Stomach (tissue), 9 donors: Measurements from ENCODE around the gene RNF114. TPM values are rescaled to one million over a fixed set of nuclear protein-coding genes. Genes with fewer than 3 reads are reported as not detected.

Experiments
- DNase-seq, 2 donors: peaks; one replicate each; pipeline versions ENCODE4 v3.0.0 to v3.0.0-alpha.2; 2013 to 2019
- H3K27ac ChIP-seq, 5 donors: fragments of 200-600 bp in 4 of 5; sonication (generic) in 4 of 5; one replicate each; pipeline ENCODE4 v1.5.1; 2013 to 2019; ENCODE audit warnings: mild to moderate bottlenecking in 1 of 5, moderate library complexity in 1 of 5
- H3K27me3 ChIP-seq, 3 donors: fragments of 200-600 bp; sonication (generic); one replicate each; pipeline ENCODE4 v1.5.1; 2017 to 2019; ENCODE audit warnings: mixed run types in 1 of 3
- H3K36me3 ChIP-seq, 4 donors: fragments of 200-600 bp; sonication (generic); 1 replicate in 3 of 4; 2 replicates in 1 of 4; pipeline ENCODE4 v1.5.1; 2016 to 2019
- H3K4me1 ChIP-seq, 4 donors: fragments of 200-600 bp; sonication (generic); one replicate each; pipeline ENCODE4 v1.5.1; 2016 to 2019
- H3K4me3 ChIP-seq, 4 donors: fragments of 200-600 bp; sonication (generic) in 3 of 4; one replicate each; pipeline ENCODE4 v1.5.1; 2016 to 2019; ENCODE audit warnings: mild to moderate bottlenecking in 1 of 4
- H3K9me3 ChIP-seq, 4 donors: fragments of 200-600 bp; sonication (generic); one replicate each; pipeline ENCODE4 v1.5.1; 2016 to 2019
- CTCF ChIP-seq, 7 experiments: fragments of 450-650 bp in 4 of 7; fragments of 200-600 bp in 3 of 7; sonication (generic) in 3 of 7; IDR thresholded peaks; one replicate each; pipeline ENCODE4 v1.5.1; 2016 to 2019; ENCODE audit warnings: antibody characterized with exemption in 7 of 7, control low read depth in 2 of 7, mild to moderate bottlenecking in 1 of 7
- EP300 ChIP-seq: sonication (generic); formaldehyde crosslinking; IDR thresholded peaks from one replicate; pipeline ENCODE4 v1.6.1; 2017; ENCODE audit warnings: antibody characterized with exemption
- POLR2A ChIP-seq, 4 donors: fragments of 450-650 bp; IDR thresholded peaks; one replicate each; pipeline ENCODE4 v1.6.1; 2016; ENCODE audit warnings: antibody characterized with exemption in 4 of 4, control low read depth in 2 of 4, mild to moderate bottlenecking in 1 of 4, moderate library complexity in 1 of 4
- POLR2AphosphoS5 ChIP-seq, 3 donors: sonication (generic); formaldehyde crosslinking; IDR thresholded peaks; one replicate each; pipeline ENCODE4 v1.6.1; 2016; ENCODE audit warnings: antibody characterized with exemption in 3 of 3
- WGBS, 5 donors: extraction: QIAGEN DNeasy Blood & Tissue Kit in 3 of 5; methylation state at CpG; one replicate each; pipeline versions ENCODE4 v1.1.5 to v1.1.7; 2013 to 2018; 5-methylcytosine and 5-hydroxymethylcytosine counted together
- intact Hi-C: fragments of 100-400 bp; cut with DNase I; formaldehyde crosslinking; loops from one replicate; pipeline ENCODE4 v1.15.1; 2023; ENCODE audit warnings: low total_unique reads
- polyA plus RNA-seq, 3 donors: library from polyadenylated mRNA; stranded (reverse); fragments of 200-250 nt; gene quantifications; one replicate each; pipeline ENCODE4 v1.2.3, GENCODE V29; 2013
- total RNA-seq, 5 donors: library from RNA; depleted of rRNA; stranded (reverse); fragments of >200 nt; gene quantifications; one replicate each; pipeline versions ENCODE4 v1.1.0 to v1.2.3, GENCODE V29; 2014 to 2016
- donor health status: healthy with polysubstance abuse.
- donor health status: Bipolar disorder and iron deficiency.
- donor health status: healthy.

RNF114 gene
- total and polyA plus RNA-seq, 8 donors: 29.5 to 317 (median 63.6) TPM

GRCh38 chr20:49937027-49937929 is 1.1 kb downstream of the RNF114 start:
- Histone ChIP-seq H3K4me3 (peak overlapping the region; percentile 85 to 100 (median 95)), H3K9me3 (no peaks in the 10 kb centered on the region), H3K36me3 (peaks cover 6 to 25% (median 20%) of the 10 kb centered on the region in 4 donors), H3K4me1 (peaks cover 28 to 69% (median 49%) of the 10 kb centered on the region in 4 donors), H3K27me3 (no peaks in the 10 kb centered on the region), H3K27ac (peak overlapping the region; percentile 89 to 97 (median 94))
- intact Hi-C loops: no loop called here
- DNase-seq: peak in 1 of 2 donors; percentile 57
- WGBS, 5 donors: 10 to 18% (median 11%) methylated on average over 12 of the region's 12 CpGs
- no peak for TF ChIP-seq POLR2A (IDR thresholded peaks at IDR 0.05)
- TF ChIP-seq CTCF (IDR thresholded peaks at IDR 0.05): no peak
- TF ChIP-seq POLR2AphosphoS5 (IDR thresholded peaks at IDR 0.05): no peak
- TF ChIP-seq EP300: no peak

GRCh38 chr20:49938173-49939163 is 2.3 kb downstream of the RNF114 start:
- peak; percentile 47 to 76 for DNase-seq
- peak overlapping the region in 2 of 4 donors; percentile 85 to 97 for H3K4me3 ChIP-seq
- WGBS, 5 donors: 56 to 67% (median 63%) methylated on average over 12 of the region's 12 CpGs
- H3K27me3 ChIP-seq: no peaks in the 10 kb centered on the region
- peak overlapping the region in 3 of 5 donors; percentile 50 to 95 (median 94) for H3K27ac ChIP-seq
- intact Hi-C loops: no loop called here
- TF ChIP-seq POLR2AphosphoS5 (IDR thresholded peaks at IDR 0.05) (no peak), EP300 (no peak), POLR2A (IDR thresholded peaks at IDR 0.05) (no peak), CTCF (IDR thresholded peaks at IDR 0.05) (no peak)
- H3K36me3 ChIP-seq: peaks cover 10 to 35% (median 32%) of the 10 kb centered on the region in 4 donors
- no peaks in the 10 kb centered on the region for H3K9me3 ChIP-seq
- peaks cover 28 to 79% (median 51%) of the 10 kb centered on the region in 4 donors for H3K4me1 ChIP-seq

GRCh38 chr20:49941456-49941855 is 5.3 kb downstream of the RNF114 start:
- intact Hi-C loops: no loop called here
- H3K36me3 ChIP-seq: peaks cover 33 to 65% (median 59%) of the 10 kb centered on the region in 4 donors
- no peak for DNase-seq

More at GRCh38 chr20:49941456-49941855, 5.3 kb downstream of the RNF114 start:
- Histone ChIP-seq H3K4me3 (no peak overlapping the region), H3K27ac (no peak overlapping the region), H3K4me1 (peaks cover 21 to 79% (median 42%) of the 10 kb centered on the region in 4 donors), H3K27me3 (no peaks in the 10 kb centered on the region), H3K9me3 (no peaks in the 10 kb centered on the region)
- 92 to 97% (median 96%) methylated on average over 15 of the region's 15 CpGs for WGBS, 5 donors
- no peak for TF ChIP-seq POLR2A (IDR thresholded peaks at IDR 0.05)
- no peak for TF ChIP-seq EP300
- no peak for TF ChIP-seq CTCF (IDR thresholded peaks at IDR 0.05)
- TF ChIP-seq POLR2AphosphoS5 (IDR thresholded peaks at IDR 0.05): no peak
